Fibroblast of villous mesenchyme (primary cell): ENCODE measurements around the gene BANF1. TPM values are rescaled to one million over a fixed set of nuclear protein-coding genes. Genes with fewer than 3 reads are reported as not detected.

ENCODE experiments used
- total RNA-seq: library from RNA; depleted of rRNA; stranded (reverse); fragments of >200 nt; gene quantifications from 2 replicates; pipeline ENCODE4 v1.2.3, GENCODE V29; 2012

BANF1 gene
- total RNA-seq, 1 donor = 19.9 TPM

Other genes with a start within 250 kb of the BANF1 start
- 13.8 and 16.4 TPM in 2 replicates for gene AP5B1, start 221.5 kb upstream of the BANF1 start, total RNA-seq
- gene OVOL1, start 215.4 kb upstream of the BANF1 start, total RNA-seq = not detected in 2 replicates
- under 0.01 TPM in 1 of 2 replicates, not detected in the other for gene SNX32, start 168.5 kb upstream of the BANF1 start, total RNA-seq
- 1,115 and 1,444 TPM in 2 replicates for gene CFL1, start 144.3 kb upstream of the BANF1 start, total RNA-seq
- gene MUS81, start 142.1 kb upstream of the BANF1 start, total RNA-seq = 71.2 and 75.7 TPM in 2 replicates
- 77.7 and 79.6 TPM in 2 replicates for gene EFEMP2, start 129.7 kb upstream of the BANF1 start, total RNA-seq
- gene CTSW, start 122.7 kb upstream of the BANF1 start, total RNA-seq = 0.43 TPM in 1 of 2 replicates, not detected in the other
- gene FIBP, start 114.0 kb upstream of the BANF1 start, total RNA-seq = 144 and 158 TPM in 2 replicates
- 37.1 and 49.0 TPM in 2 replicates for gene CCDC85B, start 111.8 kb upstream of the BANF1 start, total RNA-seq
- gene FOSL1, start 102.1 kb upstream of the BANF1 start, total RNA-seq = 18.0 and 41.0 TPM in 2 replicates
- 25.8 and 31.5 TPM in 2 replicates for gene C11orf68, start 83.4 kb upstream of the BANF1 start, total RNA-seq
- gene DRAP1, start 83.1 kb upstream of the BANF1 start, total RNA-seq = 216 and 218 TPM in 2 replicates
- not detected in 2 replicates for gene TSGA10IP, start 57.0 kb upstream of the BANF1 start, total RNA-seq
- gene SART1, start 40.8 kb upstream of the BANF1 start, total RNA-seq = 25.5 and 26.7 TPM in 2 replicates
- gene EIF1AD, start 346 bp upstream of the BANF1 start, total RNA-seq = 34.8 and 35.4 TPM in 2 replicates
- under 0.01 TPM in 1 of 2 replicates, not detected in the other for gene CST6, start 9.5 kb downstream of the BANF1 start, total RNA-seq
- gene CATSPER1, start 24.0 kb downstream of the BANF1 start, total RNA-seq = under 0.01 and 0.43 TPM in 2 replicates
- gene GAL3ST3, start 46.7 kb downstream of the BANF1 start, total RNA-seq = under 0.01 TPM in 1 of 2 replicates, not detected in the other
- 130 and 151 TPM in 2 replicates for gene SF3B2, start 49.9 kb downstream of the BANF1 start, total RNA-seq
- 36.7 and 41.2 TPM in 2 replicates for gene PACS1, start 67.8 kb downstream of the BANF1 start, total RNA-seq